22Rv1 (cell line): ENCODE measurements around the gene THEM5.

ENCODE experiments used
- H3K27ac ChIP-seq: fragments of 450-650 bp; 2 replicates; pipeline ENCODE4 v1.5.1; 2017
- ZFX ChIP-seq: fragments of 450-650 bp; IDR thresholded peaks from 2 replicates; pipeline ENCODE4 v1.6.1; 2017; ENCODE audit warnings: antibody characterized with exemption, borderline replicate concordance
- TF ChIP-seq, protein P1 (sequence below): fragments of 450-650 bp; IDR thresholded peaks from 2 replicates; pipeline ENCODE4 v1.5.1; 2017; ENCODE audit warnings: mild to moderate bottlenecking

The THEM5 gene

DNA sequence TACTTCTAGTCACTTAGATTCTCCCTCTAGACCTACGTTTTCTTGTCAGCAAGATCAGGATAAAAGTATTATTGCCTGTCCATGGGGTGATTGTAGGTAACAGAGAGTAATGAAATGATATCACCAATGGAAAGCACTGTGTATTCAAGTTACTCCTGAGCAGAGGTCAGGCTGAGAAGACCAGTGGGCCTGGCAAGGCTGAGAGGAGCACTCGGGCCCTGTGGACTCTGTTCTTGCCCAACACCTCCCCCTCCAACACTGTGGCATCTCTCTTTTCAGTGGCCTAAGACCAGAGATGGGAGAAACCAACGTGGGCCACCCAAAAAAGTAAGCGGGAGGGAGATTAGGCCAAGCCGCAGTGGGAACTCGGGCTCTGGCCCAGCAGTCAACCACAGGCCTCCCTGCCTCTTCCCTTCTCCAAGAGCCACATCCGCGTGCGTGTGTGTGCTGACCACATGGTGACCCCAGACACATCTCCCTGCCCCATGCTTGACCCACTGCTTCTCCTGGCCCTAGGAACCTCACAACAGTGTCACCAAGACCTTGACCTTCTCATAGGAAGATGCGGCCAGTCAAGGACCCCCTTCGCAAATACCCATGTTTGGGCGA is 34.2 kb downstream of the THEM5 start:
- H3K27ac ChIP-seq, result no peak overlapping the region
- TF ChIP-seq, protein P1, sequence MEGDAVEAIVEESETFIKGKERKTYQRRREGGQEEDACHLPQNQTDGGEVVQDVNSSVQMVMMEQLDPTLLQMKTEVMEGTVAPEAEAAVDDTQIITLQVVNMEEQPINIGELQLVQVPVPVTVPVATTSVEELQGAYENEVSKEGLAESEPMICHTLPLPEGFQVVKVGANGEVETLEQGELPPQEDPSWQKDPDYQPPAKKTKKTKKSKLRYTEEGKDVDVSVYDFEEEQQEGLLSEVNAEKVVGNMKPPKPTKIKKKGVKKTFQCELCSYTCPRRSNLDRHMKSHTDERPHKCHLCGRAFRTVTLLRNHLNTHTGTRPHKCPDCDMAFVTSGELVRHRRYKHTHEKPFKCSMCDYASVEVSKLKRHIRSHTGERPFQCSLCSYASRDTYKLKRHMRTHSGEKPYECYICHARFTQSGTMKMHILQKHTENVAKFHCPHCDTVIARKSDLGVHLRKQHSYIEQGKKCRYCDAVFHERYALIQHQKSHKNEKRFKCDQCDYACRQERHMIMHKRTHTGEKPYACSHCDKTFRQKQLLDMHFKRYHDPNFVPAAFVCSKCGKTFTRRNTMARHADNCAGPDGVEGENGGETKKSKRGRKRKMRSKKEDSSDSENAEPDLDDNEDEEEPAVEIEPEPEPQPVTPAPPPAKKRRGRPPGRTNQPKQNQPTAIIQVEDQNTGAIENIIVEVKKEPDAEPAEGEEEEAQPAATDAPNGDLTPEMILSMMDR, result no peak
- no peak for TF ChIP-seq ZFX

DNA sequence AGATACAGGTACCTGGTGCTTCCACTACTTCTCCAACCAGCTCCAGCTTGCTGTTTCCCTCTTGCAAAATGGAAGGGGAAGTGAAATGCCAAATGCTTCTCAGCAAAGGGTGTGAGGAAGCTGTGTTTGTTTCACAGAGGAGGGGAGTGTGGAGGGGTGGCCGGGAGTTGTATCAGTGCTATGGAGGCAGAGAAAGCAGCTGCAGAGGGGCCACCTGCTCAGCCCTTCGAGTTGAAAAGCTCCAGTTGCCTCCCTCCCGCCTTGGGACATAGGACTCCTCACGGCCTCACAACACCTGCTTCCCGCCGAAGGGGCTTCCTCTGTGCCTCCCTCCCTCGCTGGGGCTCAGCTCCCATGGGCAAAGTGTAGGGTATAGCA is 36.2 kb downstream of the THEM5 start:
- H3K27ac ChIP-seq, result no peak overlapping the region

DNA sequence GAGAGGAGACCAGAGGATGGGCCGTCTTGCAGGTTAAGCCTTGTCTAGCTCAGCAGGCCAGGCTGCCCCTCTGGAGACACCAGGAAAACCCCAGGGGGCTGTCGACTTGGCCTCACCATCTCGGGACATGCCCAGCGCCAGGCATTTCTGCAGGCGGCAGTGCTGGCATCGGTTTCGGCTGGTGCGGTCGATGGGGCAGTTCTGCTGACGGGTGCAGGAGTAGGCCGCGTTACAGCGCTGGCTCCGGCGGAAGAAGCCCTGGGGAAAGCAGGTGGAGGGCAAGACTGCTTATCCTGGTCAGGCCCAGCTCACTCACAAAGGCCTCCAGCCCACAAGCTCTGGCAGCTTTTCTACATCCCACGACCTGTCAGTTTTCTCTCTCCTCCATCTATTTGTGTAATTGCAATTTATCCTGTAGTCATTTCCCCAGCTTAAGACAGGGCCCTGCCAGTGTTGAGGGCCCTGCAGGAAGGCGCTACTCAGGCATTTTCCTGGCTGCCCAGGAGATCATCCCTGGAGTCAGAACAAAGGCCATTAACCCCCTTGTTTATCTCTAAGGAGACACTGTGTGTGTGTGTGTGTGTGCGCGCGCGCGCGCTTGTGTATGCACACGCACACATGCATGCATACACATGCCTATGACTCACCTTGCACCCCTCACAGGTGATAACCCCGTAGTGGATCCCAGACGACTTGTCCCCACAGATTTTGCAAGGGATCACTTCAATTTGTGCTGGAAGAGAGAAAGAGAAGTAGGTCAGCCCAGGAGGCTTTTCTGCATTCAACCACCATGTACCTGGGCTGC is 36.8 kb downstream of the THEM5 start:
- no peak for TF ChIP-seq ZFX
- TF ChIP-seq, protein P1, result no peak
- H3K27ac ChIP-seq, result no peak overlapping the region

More for the DNA sequence above, 36.2 kb downstream of the THEM5 start:
- TF ChIP-seq, protein P1, result no peak
- TF ChIP-seq ZFX, result no peak

DNA sequence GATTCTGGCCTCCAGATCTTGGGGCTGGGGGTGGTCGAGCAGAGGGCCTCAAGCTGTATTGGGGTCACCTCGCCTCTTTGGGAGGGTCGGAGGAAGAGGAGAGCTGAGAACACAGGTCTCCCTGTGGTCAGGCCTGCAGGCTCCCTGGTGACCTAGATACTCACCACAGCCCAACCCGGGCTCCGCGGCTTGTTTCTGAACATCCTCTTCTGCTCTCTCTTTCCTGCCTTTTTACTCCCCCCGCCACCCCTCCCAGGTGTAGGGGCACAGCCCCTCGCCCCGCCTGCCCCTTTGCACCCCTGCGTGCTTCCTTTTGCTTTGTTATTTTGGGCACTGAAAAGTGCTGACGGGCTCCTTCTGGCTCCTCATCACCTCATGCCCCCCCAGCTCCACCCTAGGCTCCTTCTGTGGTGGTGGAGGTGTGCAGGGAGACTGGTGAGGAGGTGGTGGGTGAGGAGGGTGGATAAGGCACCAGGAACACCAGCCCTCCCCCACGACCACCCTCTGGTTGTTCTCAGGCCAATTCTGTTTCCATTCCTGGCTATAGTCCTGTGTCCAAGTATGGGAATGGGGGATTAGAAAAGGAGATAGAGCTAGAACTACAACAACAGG is 37.7 kb downstream of the THEM5 start:
- H3K27ac ChIP-seq, result no peak overlapping the region
- TF ChIP-seq ZFX, result no peak
- TF ChIP-seq, protein P1, result no peak

DNA sequence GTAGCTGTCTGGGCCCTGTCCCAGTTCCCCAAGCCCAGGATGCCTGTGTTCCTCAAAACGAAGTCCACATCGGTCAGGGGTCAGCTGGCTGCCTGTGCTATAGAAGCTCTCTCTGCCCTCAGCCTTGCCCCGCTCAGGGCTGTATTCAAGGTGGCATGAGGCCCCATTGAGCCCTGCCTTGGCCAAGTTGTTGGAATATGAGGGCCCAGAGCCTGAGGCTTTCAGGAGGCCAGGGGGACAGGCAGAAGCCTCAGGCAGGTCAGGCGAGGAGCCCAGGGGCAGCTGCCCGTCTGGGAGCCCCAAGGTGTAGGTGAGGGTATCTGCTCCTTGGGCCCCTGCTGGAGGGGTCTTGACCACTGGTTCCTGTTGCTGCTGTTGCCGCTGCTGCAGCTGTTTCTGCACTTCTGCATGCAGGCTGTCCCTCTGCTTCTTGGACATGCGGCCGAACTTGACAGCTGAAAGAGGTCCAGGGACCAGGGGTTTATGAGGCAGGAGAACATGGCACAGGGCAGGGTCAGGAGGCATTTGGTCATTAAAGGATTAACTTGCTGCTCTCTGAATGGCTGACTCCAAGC is 38.5 kb downstream of the THEM5 start:
- H3K27ac ChIP-seq, result no peak overlapping the region
- no peak for TF ChIP-seq ZFX
- TF ChIP-seq, protein P1, result no peak

DNA sequence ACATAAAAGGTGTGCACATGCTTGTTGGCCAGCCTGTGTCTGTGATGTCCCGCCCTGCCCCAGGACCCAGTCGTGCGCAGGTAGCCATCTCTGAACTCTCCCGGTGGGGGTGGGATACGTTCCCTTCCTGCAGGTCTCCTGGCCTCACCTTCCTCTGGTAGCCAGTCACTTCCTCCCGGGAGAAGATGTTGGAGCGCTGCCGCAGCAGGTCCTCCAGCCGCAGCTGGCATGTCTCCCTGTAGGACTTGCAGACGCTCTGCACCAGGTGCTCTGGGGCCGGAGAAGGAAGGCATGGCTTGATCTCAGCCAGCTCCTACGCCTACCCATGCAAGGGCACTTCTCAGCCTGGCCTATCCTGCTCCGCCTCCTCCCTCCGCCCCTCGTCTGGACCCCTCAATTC is 39.1 kb downstream of the THEM5 start:
- TF ChIP-seq ZFX, result no peak
- TF ChIP-seq, protein P1, result no peak
- H3K27ac ChIP-seq, result no peak overlapping the region
